Kidney (tissue), 14 donors: ENCODE measurements around the gene TMEM203. TPM values are rescaled to one million over a fixed set of nuclear protein-coding genes. Genes with fewer than 3 reads are reported as not detected.

Experiments
- DNase-seq, 5 donors: peaks; one replicate each; pipeline ENCODE4 v3.0.0-alpha.2; 2013 to 2020
- FAIRE-seq: peaks from 2 replicates; lab custom pipeline; 2012; peaks lifted over from hg19 to GRCh38; lab: Jason Lieb, UNC
- H3K27ac ChIP-seq, 2 donors: one replicate each; pipeline ENCODE4 v1.7.0; 2013; ENCODE audit warnings: low read depth in 2 of 2, low read length in 2 of 2, inconsistent platforms in 1 of 2
- H3K27me3 ChIP-seq: one replicate; pipeline ENCODE4 v1.7.1; 2013; ENCODE audit warnings: low read length, inconsistent platforms; ENCODE audit not compliant: control insufficient read depth, insufficient read depth
- H3K36me3 ChIP-seq, 3 donors: one replicate each; pipeline versions ENCODE4 v1.7.0 to v1.7.1; 2013; ENCODE audit warnings: low read length in 3 of 3, control low read depth in 1 of 3, inconsistent platforms in 1 of 3; ENCODE audit not compliant: insufficient read depth in 3 of 3, control insufficient read depth in 2 of 3
- H3K4me1 ChIP-seq, 3 donors: one replicate each; pipeline versions ENCODE4 v1.7.0 to v1.7.1; 2013; ENCODE audit warnings: low read length in 3 of 3, inconsistent platforms in 1 of 3, low read depth in 1 of 3; ENCODE audit not compliant: control insufficient read depth in 2 of 3, insufficient read depth in 2 of 3
- H3K4me3 ChIP-seq, 3 donors: one replicate each; pipeline versions ENCODE4 v1.7.0 to v1.8.1; 2013; ENCODE audit warnings: low read length in 3 of 3, control low read depth in 1 of 3, inconsistent platforms in 1 of 3
- H3K9ac ChIP-seq, 3 donors: one replicate each; pipeline versions ENCODE4 v1.7.0 to v1.7.1; 2013; ENCODE audit warnings: low read length in 3 of 3, control low read depth in 1 of 3, inconsistent platforms in 1 of 3
- H3K9me3 ChIP-seq, 3 donors: one replicate each; pipeline versions ENCODE4 v1.7.0 to v1.7.1; 2013; ENCODE audit warnings: low read length in 3 of 3, control low read depth in 1 of 3, inconsistent platforms in 1 of 3; ENCODE audit not compliant: control insufficient read depth in 2 of 3, insufficient read depth in 1 of 3
- CTCF ChIP-seq: IDR thresholded peaks from 3 replicates; pipeline ENCODE4 v1.5.1; 2012; ENCODE audit warnings: mild to moderate bottlenecking, moderate library complexity, borderline replicate concordance; ENCODE audit not compliant: insufficient read depth; ENCODE audit errors: extremely low read depth
- intact Hi-C: fragments of 100-400 bp; cut with DNase I; formaldehyde crosslinking; loops from one replicate; pipeline ENCODE4 v1.11.1; 2022
- polyA plus RNA-seq: library from polyadenylated mRNA; stranded (reverse); fragments of 350-450 nt; fragmentation: Illumina TruSeq; extraction: RNeasy Lipid Tissue Mini Kit (QIAGEN cat#74804); gene quantifications from one replicate; pipeline ENCODE4 v1.2.3, GENCODE V29; 2014; ENCODE audit warnings: low read depth, low replicate concordance; ENCODE audit not compliant: insufficient read depth
- total RNA-seq: library from RNA; stranded (reverse); fragmentation: NEBNext Ultra II Directional; extraction: Animal tissue kit (Norgen Biotek cat#: 25700); gene quantifications from one replicate; pipeline ENCODE4 v1.2.1, GENCODE V29; 2021
- donor health status: control.
- donor health status: control.
- donor health status: control.
- donor health status: control.
- donor health status: control.
- donor health status: DM: yes; HTN: yes; CAD: no.
- donor health status: Normal renal cell carcinoma (clear cell type).

TMEM203 gene
- total and polyA plus RNA-seq, 2 donors from 2014 or later: 36.3 to 53.5 TPM

GRCh38 chr9:137175345-137175961, 30.0 kb downstream of the TMEM203 start:
- intact Hi-C loops: no loop called here
- no peak overlapping the region for H3K27ac ChIP-seq
- H3K9me3 ChIP-seq: no peaks in the 10 kb centered on the region
- no peak overlapping the region for H3K4me3 ChIP-seq
- no peak overlapping the region for H3K9ac ChIP-seq
- no peak for DNase-seq
- H3K36me3 ChIP-seq: peaks cover 0 to 2% (median 0%) of the 10 kb centered on the region in 3 donors
- H3K4me1 ChIP-seq: peaks cover 0 to 2% (median 0%) of the 10 kb centered on the region in 3 donors
- H3K27me3 ChIP-seq: no peaks in the 10 kb centered on the region
- FAIRE-seq: no peak
- no peak for TF ChIP-seq CTCF

GRCh38 chr9:137174722-137175293, 30.6 kb downstream of the TMEM203 start:
- no peak overlapping the region for H3K27ac ChIP-seq

GRCh38 chr9:137173796-137174664, 31.4 kb downstream of the TMEM203 start:
- Histone ChIP-seq H3K9me3 (no peaks in the 10 kb centered on the region), H3K27ac (no peak overlapping the region), H3K9ac (no peak overlapping the region), H3K4me3 (no peak overlapping the region), H3K36me3 (no peaks in the 10 kb centered on the region), H3K4me1 (peaks cover 0 to 8% (median 0%) of the 10 kb centered on the region in 3 donors), H3K27me3 (no peaks in the 10 kb centered on the region)
- TF ChIP-seq CTCF: no peak
- no peak for DNase-seq
- no peak for FAIRE-seq
- intact Hi-C loops: no loop called here

More at GRCh38 chr9:137174722-137175293, 30.6 kb downstream of the TMEM203 start:
- intact Hi-C loops: no loop called here
- DNase-seq: no peak
- no peaks in the 10 kb centered on the region for H3K27me3 ChIP-seq
- H3K4me3 ChIP-seq: no peak overlapping the region
- H3K36me3 ChIP-seq: no peaks in the 10 kb centered on the region
- FAIRE-seq: no peak
- H3K9me3 ChIP-seq: no peaks in the 10 kb centered on the region
- H3K4me1 ChIP-seq: peaks cover 0 to 2% (median 0%) of the 10 kb centered on the region in 3 donors
- TF ChIP-seq CTCF: no peak
- no peak overlapping the region for H3K9ac ChIP-seq
